ENCODE measurements around the gene BCAM.

Gene BCAM

GRCh38 chr19:44840811-44841210 is 31.9 kb downstream of the BCAM start:
- Histone ChIP-seq H3K9ac (ENCODE audit: low read length) (no peak overlapping the region), H3K56ac (ENCODE audit: low read length) (no peak overlapping the region), H3K79me1 (ENCODE audit: low read length) (no peaks in the 10 kb centered on the region), H3K23ac (ENCODE audit: low read length) (no peak overlapping the region), H3K4me3 (ENCODE audit: low read length) (no peak overlapping the region), H3K4ac (ENCODE audit: low read depth, low read length) (no peak overlapping the region), H4K8ac (ENCODE audit: low read depth, low read length) (no peak overlapping the region), H3K36me3 (ENCODE audit: control insufficient read depth, insufficient read depth, low read length) (no peaks in the 10 kb centered on the region), H2BK15ac (replicated peaks; ENCODE audit: low read depth) (no peak overlapping the region), H2BK120ac (ENCODE audit: low read depth, low read length) (no peak overlapping the region), H3K27ac (ENCODE audit: low read depth, low read length) (no peak overlapping the region), H2BK5ac (ENCODE audit: low read length) (no peak overlapping the region), H4K5ac (ENCODE audit: low read length) (no peak overlapping the region), H3K18ac (ENCODE audit: low read length) (no peak overlapping the region), H3K4me1 (ENCODE audit: control insufficient read depth, low read depth, low read length) (no peaks in the 10 kb centered on the region), H2AK5ac (ENCODE audit: low read length) (no peak overlapping the region), H3K4me2 (ENCODE audit: low read length) (no peak overlapping the region), H3K79me2 (ENCODE audit: control insufficient read depth, insufficient read depth, low read length) (no peaks in the 10 kb centered on the region), H3K27me3 (ENCODE audit: insufficient read depth, low read length, poor library complexity) (no peaks in the 10 kb centered on the region)
- DNase-seq: no peak
- WGBS (ENCODE audit: extremely low coverage, insufficient coverage, low lambda C conversion rate): no CpG with 5 or more reads among the region's 7 CpGs

GRCh38 chr19:44841231-44841630 is 32.3 kb downstream of the BCAM start:
- no peak overlapping the region for H2BK5ac ChIP-seq (ENCODE audit: low read length)
- no peaks in the 10 kb centered on the region for H3K27me3 ChIP-seq (ENCODE audit: insufficient read depth, low read length, poor library complexity)
- H2BK15ac ChIP-seq (replicated peaks; ENCODE audit: low read depth): no peak overlapping the region
- H2AK5ac ChIP-seq (ENCODE audit: low read length): no peak overlapping the region
- DNase-seq: no peak
- H3K4me2 ChIP-seq (ENCODE audit: low read length): no peak overlapping the region
- no peak overlapping the region for H3K9ac ChIP-seq (ENCODE audit: low read length)
- no peaks in the 10 kb centered on the region for H3K79me2 ChIP-seq (ENCODE audit: control insufficient read depth, insufficient read depth, low read length)
- H3K23ac ChIP-seq (ENCODE audit: low read length): no peak overlapping the region
- H4K8ac ChIP-seq (ENCODE audit: low read depth, low read length): no peak overlapping the region
- H3K4me3 ChIP-seq (ENCODE audit: low read length): no peak overlapping the region
- H3K79me1 ChIP-seq (ENCODE audit: low read length): no peaks in the 10 kb centered on the region
- H4K5ac ChIP-seq (ENCODE audit: low read length): no peak overlapping the region
- H3K56ac ChIP-seq (ENCODE audit: low read length): no peak overlapping the region
- no peak overlapping the region for H3K27ac ChIP-seq (ENCODE audit: low read depth, low read length)
- H2BK120ac ChIP-seq (ENCODE audit: low read depth, low read length): no peak overlapping the region
- H3K4ac ChIP-seq (ENCODE audit: low read depth, low read length): no peak overlapping the region
- H3K18ac ChIP-seq (ENCODE audit: low read length): no peak overlapping the region
- no peaks in the 10 kb centered on the region for H3K36me3 ChIP-seq (ENCODE audit: control insufficient read depth, insufficient read depth, low read length)
- WGBS (ENCODE audit: extremely low coverage, insufficient coverage, low lambda C conversion rate): no CpG with 5 or more reads among the region's 3 CpGs
- no peaks in the 10 kb centered on the region for H3K4me1 ChIP-seq (ENCODE audit: control insufficient read depth, low read depth, low read length)

GRCh38 chr19:44845286-44845611 is 36.3 kb downstream of the BCAM start:
- Histone ChIP-seq H3K56ac (ENCODE audit: low read length) (peak overlapping the region; percentile 97), H2BK5ac (ENCODE audit: low read length) (no peak overlapping the region), H3K79me2 (ENCODE audit: control insufficient read depth, insufficient read depth, low read length) (peaks cover 33% of the 10 kb centered on the region), H2AK5ac (ENCODE audit: low read length) (no peak overlapping the region), H3K4ac (ENCODE audit: low read depth, low read length) (no peak overlapping the region), H3K23ac (ENCODE audit: low read length) (no peak overlapping the region), H3K18ac (ENCODE audit: low read length) (no peak overlapping the region), H4K5ac (ENCODE audit: low read length) (no peak overlapping the region), H3K9ac (ENCODE audit: low read length) (no peak overlapping the region), H3K36me3 (ENCODE audit: control insufficient read depth, insufficient read depth, low read length) (no peaks in the 10 kb centered on the region), H3K79me1 (ENCODE audit: low read length) (peaks cover 4% of the 10 kb centered on the region), H3K27me3 (ENCODE audit: insufficient read depth, low read length, poor library complexity) (no peaks in the 10 kb centered on the region), H4K8ac (ENCODE audit: low read depth, low read length) (no peak overlapping the region), H3K4me3 (ENCODE audit: low read length) (no peak overlapping the region), H3K4me2 (ENCODE audit: low read length) (no peak overlapping the region), H2BK120ac (ENCODE audit: low read depth, low read length) (no peak overlapping the region), H3K4me1 (ENCODE audit: control insufficient read depth, low read depth, low read length) (peaks cover 7% of the 10 kb centered on the region), H3K27ac (ENCODE audit: low read depth, low read length) (no peak overlapping the region), H2BK15ac (replicated peaks; ENCODE audit: low read depth) (no peak overlapping the region)
- no peak for DNase-seq
- WGBS (ENCODE audit: extremely low coverage, insufficient coverage, low lambda C conversion rate): no CpG with 5 or more reads among the region's 12 CpGs

GRCh38 chr19:44845612-44846454 is 36.9 kb downstream of the BCAM start, which contains the start of gene NECTIN2:
NECTIN2 (plus strand) TSS chr19:44846297; CDS start chr19:44846526, 229 bp downstream.
- DNase-seq: peak; percentile 98
- Histone ChIP-seq H3K36me3 (ENCODE audit: control insufficient read depth, insufficient read depth, low read length) (no peaks in the 10 kb centered on the region), H3K79me1 (ENCODE audit: low read length) (peaks cover 5% of the 10 kb centered on the region), H3K27me3 (ENCODE audit: insufficient read depth, low read length, poor library complexity) (no peaks in the 10 kb centered on the region), H3K4me2 (ENCODE audit: low read length) (peak within 1 kb of the TSS; percentile 98), H2AK5ac (ENCODE audit: low read length) (no peak within 1 kb of the TSS), H3K4me1 (ENCODE audit: control insufficient read depth, low read depth, low read length) (peaks cover 7% of the 10 kb centered on the region), H3K23ac (ENCODE audit: low read length) (peak within 1 kb of the TSS; percentile 72), H3K27ac (ENCODE audit: low read depth, low read length) (peak within 1 kb of the TSS; percentile 98), H3K4me3 (ENCODE audit: low read length) (peak within 1 kb of the TSS; percentile 99), H3K79me2 (ENCODE audit: control insufficient read depth, insufficient read depth, low read length) (peaks cover 38% of the 10 kb centered on the region), H4K5ac (ENCODE audit: low read length) (no peak within 1 kb of the TSS), H3K18ac (ENCODE audit: low read length) (peak within 1 kb of the TSS; percentile 99), H3K4ac (ENCODE audit: low read depth, low read length) (peak within 1 kb of the TSS; percentile 99), H3K9ac (ENCODE audit: low read length) (peak within 1 kb of the TSS; percentile 95), H4K8ac (ENCODE audit: low read depth, low read length) (no peak within 1 kb of the TSS), H2BK5ac (ENCODE audit: low read length) (peak within 1 kb of the TSS; percentile 91), H3K56ac (ENCODE audit: low read length) (peak within 1 kb of the TSS; percentile 97), H2BK120ac (ENCODE audit: low read depth, low read length) (peak within 1 kb of the TSS; percentile 83), H2BK15ac (replicated peaks; ENCODE audit: low read depth) (peak within 1 kb of the TSS; percentile 25)
- WGBS (ENCODE audit: extremely low coverage, insufficient coverage, low lambda C conversion rate): no CpG with 5 or more reads among the region's 67 CpGs

GRCh38 chr19:44846455-44847143 is 37.7 kb downstream of the BCAM start:
- H3K79me1 ChIP-seq (ENCODE audit: low read length): peaks cover 10% of the 10 kb centered on the region
- peak overlapping the region; percentile 95 for H3K9ac ChIP-seq (ENCODE audit: low read length)
- H3K79me2 ChIP-seq (ENCODE audit: control insufficient read depth, insufficient read depth, low read length): peaks cover 46% of the 10 kb centered on the region
- H3K27ac ChIP-seq (ENCODE audit: low read depth, low read length): peak overlapping the region; percentile 98
- peak overlapping the region; percentile 96 for H3K56ac ChIP-seq (ENCODE audit: low read length)
- no peak overlapping the region for H4K5ac ChIP-seq (ENCODE audit: low read length)
- H3K36me3 ChIP-seq (ENCODE audit: control insufficient read depth, insufficient read depth, low read length): peaks cover 1% of the 10 kb centered on the region
- H2AK5ac ChIP-seq (ENCODE audit: low read length): no peak overlapping the region
- no peaks in the 10 kb centered on the region for H3K27me3 ChIP-seq (ENCODE audit: insufficient read depth, low read length, poor library complexity)
- peak overlapping the region; percentile 99 for H3K4ac ChIP-seq (ENCODE audit: low read depth, low read length)
- H3K18ac ChIP-seq (ENCODE audit: low read length): peak overlapping the region; percentile 99
- no peak overlapping the region for H4K8ac ChIP-seq (ENCODE audit: low read depth, low read length)
- DNase-seq: peak; percentile 98
- peak overlapping the region; percentile 91 for H2BK5ac ChIP-seq (ENCODE audit: low read length)
- H3K23ac ChIP-seq (ENCODE audit: low read length): peak overlapping the region; percentile 72
- H3K4me1 ChIP-seq (ENCODE audit: control insufficient read depth, low read depth, low read length): peaks cover 7% of the 10 kb centered on the region
- peak overlapping the region; percentile 83 for H2BK120ac ChIP-seq (ENCODE audit: low read depth, low read length)
- H3K4me3 ChIP-seq (ENCODE audit: low read length): peak overlapping the region; percentile 99
- no CpG with 5 or more reads among the region's 51 CpGs for WGBS (ENCODE audit: extremely low coverage, insufficient coverage, low lambda C conversion rate)
- no peak overlapping the region for H2BK15ac ChIP-seq (replicated peaks; ENCODE audit: low read depth)
- peak overlapping the region; percentile 92 for H3K4me2 ChIP-seq (ENCODE audit: low read length)

All from mesendoderm (in vitro differentiated cells).